HepG2 (cell line): ENCODE data around the gene FXR2. TPM values are rescaled to one million over a fixed set of nuclear protein-coding genes. Genes with fewer than 3 reads are reported as not detected.

Experiments used
- ARID4A ChIP-seq: sonication (generic); formaldehyde crosslinking; IDR thresholded peaks from 2 replicates; pipeline ENCODE4 v1.5.0; 2020; ENCODE audit warnings: mild to moderate bottlenecking, missing genetic modification reagents, borderline replicate concordance
- ETV5 ChIP-seq: IDR thresholded peaks from 2 replicates; pipeline ENCODE4 v1.6.1; 2018; ENCODE audit warnings: missing biosample characterization, missing genetic modification reagents, inconsistent platforms, borderline replicate concordance
- FOXP4 ChIP-seq: sonication (generic); formaldehyde crosslinking; IDR thresholded peaks from 2 replicates; pipeline ENCODE4 v1.4.0; 2020; ENCODE audit warnings: missing genetic modification reagents
- HNF4A ChIP-seq: sonication (generic); formaldehyde crosslinking; IDR thresholded peaks from 2 replicates; pipeline ENCODE4 v1.4.0; 2020; ENCODE audit warnings: missing genetic modification reagents
- HOXA3 ChIP-seq: sonication (generic); formaldehyde crosslinking; IDR thresholded peaks from 2 replicates; pipeline ENCODE4 v1.5.0; 2020; ENCODE audit warnings: missing genetic modification reagents
- KDM5A ChIP-seq: fragments of 200-600 bp; sonication (generic); IDR thresholded peaks from 2 replicates; pipeline ENCODE4 v1.7.0; 2018; ENCODE audit warnings: antibody characterized with exemption, mild to moderate bottlenecking, low read length, borderline replicate concordance
- POLR2G ChIP-seq: fragments of 200-400 bp; formaldehyde crosslinking; IDR thresholded peaks from 2 replicates; pipeline ENCODE4 v1.6.1; 2018; ENCODE audit warnings: mild to moderate bottlenecking, low read depth, low read length, moderate library complexity
- SP5 ChIP-seq: IDR thresholded peaks from 2 replicates; pipeline ENCODE4 v1.6.1; 2016; ENCODE audit warnings: low read depth, borderline replicate concordance
- TAF15 ChIP-seq: fragments of 200-400 bp; formaldehyde crosslinking; IDR thresholded peaks from one replicate; pipeline ENCODE4 v1.6.1; 2018; ENCODE audit warnings: mild to moderate bottlenecking, low read depth, low read length; ENCODE audit not compliant: poor library complexity, severe bottlenecking
- WIZ ChIP-seq: sonication (generic); formaldehyde crosslinking; IDR thresholded peaks from 2 replicates; pipeline ENCODE4 v1.5.1; 2020; ENCODE audit warnings: mild to moderate bottlenecking, missing genetic modification reagents
- YEATS4 ChIP-seq: sonication (generic); formaldehyde crosslinking; IDR thresholded peaks from 2 replicates; pipeline ENCODE4 v1.4.0; 2020; ENCODE audit warnings: missing genetic modification reagents, borderline replicate concordance
- ZBTB7B ChIP-seq: sonication (generic); formaldehyde crosslinking; IDR thresholded peaks from 2 replicates; pipeline ENCODE4 v1.4.0; 2020; ENCODE audit warnings: missing genetic modification reagents
- ZFP91 ChIP-seq: sonication (generic); formaldehyde crosslinking; IDR thresholded peaks from 2 replicates; pipeline ENCODE4 v1.9.0; 2022; ENCODE audit warnings: missing genetic modification reagents, mild to moderate bottlenecking, borderline replicate concordance
- ZNF337 ChIP-seq: sonication (generic); formaldehyde crosslinking; IDR thresholded peaks from 2 replicates; pipeline ENCODE4 v1.5.1; 2020; ENCODE audit warnings: missing genetic modification reagents, low read depth, mild to moderate bottlenecking, borderline replicate concordance
- ZNF501 ChIP-seq: sonication (generic); formaldehyde crosslinking; IDR thresholded peaks from 2 replicates; pipeline ENCODE4 v1.5.1; 2020; ENCODE audit warnings: mild to moderate bottlenecking, moderate library complexity, missing genetic modification reagents
- ZNF770 ChIP-seq: sonication (generic); formaldehyde crosslinking; IDR thresholded peaks from 2 replicates; pipeline ENCODE4 v1.5.0; 2020; ENCODE audit warnings: mild to moderate bottlenecking, missing genetic modification reagents
- polyA plus RNA-seq, 8 experiments: library from polyadenylated mRNA; depleted of rRNA in 3 of 8; stranded (reverse) in 7 of 8; unstranded in 1 of 8; fragments of >200 nt; fragmentation: Illumina TruSeq in 4 of 8; extraction: Trizol in 4 of 8; gene quantifications; 2 replicates each; pipeline versions ENCODE4 v1.2.1 to v1.2.3, GENCODE V29; 2011 to 2016; ENCODE audit warnings: low read depth in 4 of 8, missing spikeins in 1 of 8, mixed read lengths in 1 of 8; ENCODE audit not compliant: insufficient read depth in 1 of 8
- total RNA-seq, 5 experiments: library from RNA; depleted of rRNA; stranded (reverse); fragments of >200 nt; fragmentation: Illumina TruSeq; extraction: Trizol; gene quantifications; 2 replicates each; pipeline ENCODE4 v1.2.3, GENCODE V29; 2016; ENCODE audit warnings: low read depth in 1 of 5

FXR2 gene
- total and polyA plus RNA-seq, 2 of the 13 experiments (the other 11 are each of a cell fraction or from before 2014, with no cell fraction given), result 20.9 to 24.4 TPM

DNA sequence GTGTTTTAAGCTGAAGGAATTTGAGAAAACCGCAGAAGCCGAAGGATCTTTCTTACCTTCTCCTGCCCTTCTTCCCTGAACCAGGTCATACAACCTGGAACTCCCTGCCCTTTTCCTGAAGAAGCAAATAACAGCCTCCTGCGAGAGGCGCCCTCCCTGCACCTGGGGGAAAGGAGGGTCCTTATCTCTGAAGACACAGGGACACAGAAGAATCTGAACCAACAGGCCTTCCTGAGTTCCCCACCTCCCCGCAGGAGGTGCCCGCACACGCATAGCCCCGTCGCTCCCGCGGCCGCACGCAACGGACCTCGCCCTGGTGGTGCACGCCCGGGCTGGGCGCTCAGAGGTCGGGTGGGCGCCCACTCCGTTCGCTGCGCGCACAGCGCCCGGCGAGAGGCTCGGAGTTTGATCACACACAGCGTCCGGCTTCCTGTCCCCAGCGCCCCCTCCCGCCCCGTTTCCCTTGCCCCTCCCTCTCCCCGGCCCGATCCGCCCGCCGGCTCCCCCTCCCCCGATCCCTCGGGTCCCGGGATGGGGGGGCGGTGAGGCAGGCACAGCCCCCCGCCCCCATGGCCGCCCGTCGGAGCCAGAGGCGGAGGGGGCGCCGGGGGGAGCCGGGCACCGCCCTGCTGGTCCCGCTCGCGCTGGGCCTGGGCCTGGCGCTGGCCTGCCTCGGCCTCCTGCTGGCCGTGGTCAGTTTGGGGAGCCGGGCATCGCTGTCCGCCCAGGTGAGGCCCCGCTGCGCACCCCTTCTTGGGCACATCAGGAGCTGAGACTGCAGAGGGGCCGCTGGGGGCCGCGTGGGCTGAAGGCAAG lies 65.9 kb downstream of the FXR2 start, which contains the start of gene TNFSF12 (continued):
- TF ChIP-seq FOXP4 (CRISPR knock-in tag) (no peak), ETV5 (CRISPR knock-in tag) (0 out of 2 replicates have a peak, but pooled peaks have one; percentile 39), HNF4A (CRISPR knock-in tag) (no peak), ARID4A (CRISPR knock-in tag) (0 out of 2 replicates have a peak, but pooled peaks have one; percentile 10), TAF15 (no peak), SP5 (CRISPR knock-in tag) (peak; percentile 45; the same call in 1 of the 2 replicates), ZNF501 (0 out of 2 replicates have a peak, but pooled peaks have one; percentile 15), ZBTB7B (CRISPR knock-in tag) (peak; percentile 70; the same call in 1 of the 2 replicates), HOXA3 (CRISPR knock-in tag) (peak; percentile 10; the same call in 1 of the 2 replicates), YEATS4 (0 out of 2 replicates have a peak, but pooled peaks have one; percentile 37), WIZ (CRISPR knock-in tag) (no peak), ZNF337 (no peak), POLR2G (peak; percentile 45; the same call in 1 of the 2 replicates), ZNF770 (CRISPR knock-in tag) (0 out of 2 replicates have a peak, but pooled peaks have one; percentile 34), ZFP91 (CRISPR knock-in tag) (peak; percentile 43; the same call in 1 of the 2 replicates), KDM5A (no peak)
